ENCODE results near the gene PPP1R26. TPM values are rescaled to one million over a fixed set of nuclear protein-coding genes. Genes with fewer than 3 reads are reported as not detected.
"Not testable (repeated sequence)": the region's sequence is repeated elsewhere in the genome, so short reads cannot be mapped to it uniquely, and the experiment has no call there.

PPP1R26 gene
- polyA plus RNA-seq, 1 experiment = 6.0 TPM

DNA sequence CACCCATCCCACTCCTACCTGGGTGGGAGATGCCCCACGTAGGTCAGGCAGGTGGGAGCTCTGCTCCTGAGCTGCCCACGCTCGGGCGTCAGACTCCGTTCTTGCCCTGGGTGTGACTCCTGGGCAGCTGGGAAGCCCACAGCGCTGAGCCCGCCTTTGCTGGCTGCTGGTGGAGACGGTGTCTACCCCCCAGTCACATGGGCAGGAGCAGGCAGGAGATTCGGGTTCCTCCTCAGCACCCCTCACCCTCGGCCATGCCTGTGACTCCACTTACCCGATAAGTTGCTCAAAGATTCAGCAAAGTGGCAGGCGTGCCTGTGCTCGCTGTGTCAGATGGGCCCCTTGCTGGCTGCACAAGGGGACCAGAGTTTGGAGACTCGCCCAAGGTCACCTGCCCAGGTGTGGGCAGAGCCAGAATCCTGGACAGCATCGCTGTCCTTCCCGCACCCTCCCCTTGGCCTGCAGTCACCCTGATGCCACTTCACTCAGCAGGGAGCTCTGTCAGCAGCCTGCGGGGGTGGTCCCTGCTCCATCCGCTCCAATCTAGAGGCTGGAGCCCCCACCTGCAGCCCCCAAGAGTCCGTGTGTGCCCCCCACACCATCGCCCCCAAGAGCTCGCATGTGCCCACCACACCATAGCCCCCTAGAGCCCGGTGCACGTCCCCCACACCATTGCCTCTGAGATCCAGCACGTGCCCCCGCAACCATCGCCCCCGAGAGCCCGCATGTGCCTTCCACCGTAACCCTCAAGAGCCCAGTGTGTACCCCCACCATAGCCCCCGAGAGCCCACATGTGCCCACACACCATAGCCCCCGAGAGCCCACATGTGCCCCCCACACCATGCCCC is 45.9 kb downstream of the PPP1R26 start:
- no peak for TF ChIP-seq CTCF (IDR thresholded peaks at IDR 0.05; ENCODE audit: insufficient read depth, low read depth, low read length)
- no peak for DNase-seq (ENCODE audit: low read depth)
- CTCF ChIA-PET = interaction anchor here (0.6 to 0.9 kb wide), 3 partner anchors 11 to 21 kb away, joined by 3 to 5 read pairs (median 3); no protein-coding TSS in a partner anchor
- Histone ChIP-seq H3K36me3 (ENCODE audit: control insufficient read depth, insufficient read depth, low read length) (no peaks in the 10 kb centered on the region), H3K4me3 (ENCODE audit: low read depth, low read length) (no peak overlapping the region), H3K27me3 (ENCODE audit: control insufficient read depth, insufficient read depth, low read length) (no peaks in the 10 kb centered on the region; the same call in 1 of the 2 replicates)
- POLR2A ChIA-PET = no interaction called here

- H3K36me3 ChIP-seq (ENCODE audit: control insufficient read depth, insufficient read depth, low read length) = no peaks in the 10 kb centered on the region
- H3K4me3 ChIP-seq (ENCODE audit: low read depth, low read length) = no peak overlapping the region
- CTCF ChIA-PET = interaction anchor here (0.6 kb wide), 1 partner anchor 15 kb away, joined by 5 read pairs; no protein-coding TSS in a partner anchor
- no peak for TF ChIP-seq CTCF (IDR thresholded peaks at IDR 0.05; ENCODE audit: insufficient read depth, low read depth, low read length)
- no peak for DNase-seq (ENCODE audit: low read depth)
- POLR2A ChIA-PET = no interaction called here
- no peaks in the 10 kb centered on the region; the same call in 1 of the 2 replicates for H3K27me3 ChIP-seq (ENCODE audit: control insufficient read depth, insufficient read depth, low read length)
Observed at GRCh38 chr9:135526089-135526729, 46.6 kb downstream of the PPP1R26 start.

DNA sequence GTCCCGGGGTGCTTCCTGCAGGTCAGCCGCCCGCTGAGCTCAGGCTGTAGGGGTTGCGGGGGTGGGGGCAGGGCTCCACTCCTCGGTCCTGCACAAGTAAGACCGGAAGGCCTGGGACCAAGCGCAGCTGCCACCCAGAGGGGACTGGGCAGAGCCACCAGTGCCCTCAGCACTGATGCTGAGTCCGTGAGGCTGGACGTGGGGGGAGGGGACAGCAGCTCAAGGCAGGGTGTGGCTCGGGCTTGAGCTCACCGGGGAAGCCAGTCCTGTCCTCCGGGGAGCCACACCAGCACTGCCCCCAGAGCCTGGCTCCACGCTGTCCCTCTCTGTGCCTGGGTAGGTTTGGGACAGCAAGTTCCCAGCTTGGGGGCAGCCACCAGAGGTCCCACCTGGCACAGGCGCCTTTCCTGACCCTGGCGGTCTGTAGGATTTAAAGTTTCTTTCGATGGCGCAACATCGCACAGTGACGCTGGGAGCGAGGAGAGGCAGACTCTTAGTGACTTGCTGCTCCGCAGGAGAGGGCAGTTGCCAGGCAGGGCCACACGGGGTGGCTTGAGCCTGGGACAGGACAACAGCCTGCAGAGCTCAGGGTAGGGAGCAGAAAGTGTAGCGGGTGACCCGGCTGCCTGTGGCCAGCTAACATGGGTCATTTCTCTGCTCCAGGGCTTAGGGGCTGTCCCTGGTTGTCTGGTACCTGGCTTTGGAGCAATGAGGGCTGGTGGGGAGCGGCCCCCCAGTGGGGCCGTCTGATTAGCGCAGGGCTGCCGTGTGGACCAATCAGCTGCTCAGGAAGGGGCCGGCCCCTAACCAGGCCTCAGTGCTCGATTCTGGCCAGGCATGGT is 47.4 kb downstream of the PPP1R26 start:
- Histone ChIP-seq H3K27me3 (ENCODE audit: control insufficient read depth, insufficient read depth, low read length) (no peaks in the 10 kb centered on the region; the same call in 1 of the 2 replicates), H3K36me3 (ENCODE audit: control insufficient read depth, insufficient read depth, low read length) (no peaks in the 10 kb centered on the region), H3K4me3 (ENCODE audit: low read depth, low read length) (no peak overlapping the region)
- DNase-seq (ENCODE audit: low read depth) = no peak
- TF ChIP-seq CTCF (IDR thresholded peaks at IDR 0.05; ENCODE audit: insufficient read depth, low read depth, low read length) = no peak
- ChIA-PET POLR2A (no interaction called here), CTCF (no interaction called here)

DNA sequence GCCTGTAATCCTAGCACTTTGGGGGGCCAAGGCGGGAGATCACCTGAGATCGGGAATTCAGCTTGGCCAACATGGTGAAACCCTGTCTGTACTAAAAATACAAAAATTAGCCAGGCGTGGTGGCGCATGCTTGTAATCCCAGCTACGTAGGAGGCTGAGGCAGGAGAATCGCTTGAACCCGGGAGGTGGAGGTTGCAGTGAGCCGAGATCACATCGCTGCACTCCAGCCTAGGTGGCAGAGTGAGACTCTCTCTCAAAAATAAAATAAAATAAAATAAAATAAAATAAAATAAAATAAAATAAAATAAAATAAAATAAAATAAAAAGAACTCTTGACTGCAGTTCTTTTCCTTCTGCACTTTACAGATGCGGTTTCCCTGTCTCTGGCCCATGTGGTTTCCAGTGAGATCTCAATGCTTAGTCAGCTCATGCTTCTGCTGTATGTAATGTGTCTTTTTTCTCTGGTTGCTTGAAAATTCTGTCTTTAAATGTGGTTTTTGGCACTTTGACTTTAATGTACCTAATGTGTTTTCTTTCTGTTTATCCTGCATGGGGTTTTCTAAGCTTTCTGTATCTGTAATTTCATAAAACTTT is 49.4 kb downstream of the PPP1R26 start:
- H3K36me3 ChIP-seq (ENCODE audit: control insufficient read depth, insufficient read depth, low read length); POLR2A ChIA-PET; DNase-seq (ENCODE audit: low read depth); H3K4me3 ChIP-seq (ENCODE audit: low read depth, low read length); CTCF ChIA-PET; H3K27me3 ChIP-seq (ENCODE audit: control insufficient read depth, insufficient read depth, low read length): not testable (repeated sequence)

- no peaks in the 10 kb centered on the region for H3K36me3 ChIP-seq (ENCODE audit: control insufficient read depth, insufficient read depth, low read length)
- no peaks in the 10 kb centered on the region; the same call in 1 of the 2 replicates for H3K27me3 ChIP-seq (ENCODE audit: control insufficient read depth, insufficient read depth, low read length)
- no peak overlapping the region for H3K4me3 ChIP-seq (ENCODE audit: low read depth, low read length)
- no peak for TF ChIP-seq CTCF (IDR thresholded peaks at IDR 0.05; ENCODE audit: insufficient read depth, low read depth, low read length)
- POLR2A ChIA-PET = no interaction called here
- no peak for DNase-seq (ENCODE audit: low read depth)
- CTCF ChIA-PET = no interaction called here
Observed at GRCh38 chr9:135530146-135530545, 50.6 kb downstream of the PPP1R26 start.

Measured in BJ (cell line).